Measurements from ENCODE around the gene CPEB1.

The CPEB1 gene

GRCh38 chr15:82595203-82595602 is 52.0 kb downstream of the CPEB1 start:
- no peak for DNase-seq (ENCODE audit: low read depth)

- DNase-seq (ENCODE audit: low read depth), result no peak
Observed at GRCh38 chr15:82587805-82588204, 59.4 kb downstream of the CPEB1 start.

- no peak for DNase-seq (ENCODE audit: low read depth)
Observed at GRCh38 chr15:82585072-82585471, 62.1 kb downstream of the CPEB1 start.

GRCh38 chr15:82580713-82581112 is 66.5 kb downstream of the CPEB1 start:
- DNase-seq (ENCODE audit: low read depth), result no peak

GRCh38 chr15:82575335-82575734 is 71.8 kb downstream of the CPEB1 start:
- DNase-seq (ENCODE audit: low read depth), result no peak

- DNase-seq (ENCODE audit: low read depth), result no peak
Observed at GRCh38 chr15:82572986-82573385, 74.2 kb downstream of the CPEB1 start.

- no peak for DNase-seq (ENCODE audit: low read depth)
Observed at GRCh38 chr15:82572311-82572710, 74.9 kb downstream of the CPEB1 start.

GRCh38 chr15:82571722-82572222 is 75.4 kb downstream of the CPEB1 start:
- DNase-seq (ENCODE audit: low read depth), result no peak

GRCh38 chr15:82570721-82571508 is 76.2 kb downstream of the CPEB1 start:
- DNase-seq (ENCODE audit: low read depth), result no peak

- no peak for DNase-seq (ENCODE audit: low read depth)
Observed at GRCh38 chr15:82569834-82570233, 77.3 kb downstream of the CPEB1 start.

- no peak for DNase-seq (ENCODE audit: low read depth)
Observed at GRCh38 chr15:82568986-82569385, 78.2 kb downstream of the CPEB1 start.

- DNase-seq (ENCODE audit: low read depth), result no peak
Observed at GRCh38 chr15:82567661-82568060, 79.5 kb downstream of the CPEB1 start.

- DNase-seq (ENCODE audit: low read depth), result no peak
Observed at GRCh38 chr15:82566690-82567089, 80.5 kb downstream of the CPEB1 start.

GRCh38 chr15:82558502-82558901 is 88.7 kb downstream of the CPEB1 start:
- DNase-seq (ENCODE audit: low read depth), result no peak

- no peak for DNase-seq (ENCODE audit: low read depth)
Observed at GRCh38 chr15:82556315-82557035, 90.7 kb downstream of the CPEB1 start.

- DNase-seq (ENCODE audit: low read depth), result no peak
Observed at GRCh38 chr15:82554849-82555248, 92.3 kb downstream of the CPEB1 start.

GRCh38 chr15:82554351-82554750 is 92.8 kb downstream of the CPEB1 start:
- no peak for DNase-seq (ENCODE audit: low read depth)

GRCh38 chr15:82553846-82554245 is 93.3 kb downstream of the CPEB1 start:
- no peak for DNase-seq (ENCODE audit: low read depth)

- DNase-seq (ENCODE audit: low read depth), result no peak
Observed at GRCh38 chr15:82552861-82553260, 94.3 kb downstream of the CPEB1 start.

- no peak for DNase-seq (ENCODE audit: low read depth)
Observed at GRCh38 chr15:82551646-82552247, 95.4 kb downstream of the CPEB1 start.

GRCh38 chr15:82549199-82549665 is 97.9 kb downstream of the CPEB1 start:
- DNase-seq (ENCODE audit: low read depth), result no peak

- no peak for DNase-seq (ENCODE audit: low read depth)
Observed at GRCh38 chr15:82548700-82549099, 98.5 kb downstream of the CPEB1 start.

GRCh38 chr15:82545478-82545877 is 101.7 kb downstream of the CPEB1 start:
- DNase-seq (ENCODE audit: low read depth), result no peak
